H9 (cell line): Measurements from ENCODE around the gene OGFR. TPM values are rescaled to one million over a fixed set of nuclear protein-coding genes. Genes with fewer than 3 reads are reported as not detected.

Experiments used
- DNase-seq: peaks from one replicate; pipeline ENCODE4 v3.0.0-alpha.2; 2017
- H2AFZ ChIP-seq: one replicate; pipeline ENCODE4 v1.6.1; 2013; ENCODE audit warnings: mild to moderate bottlenecking, low read length, control low read depth, moderate library complexity
- H2AK5ac ChIP-seq: 2 replicates; pipeline ENCODE4 v1.6.1; 2013; ENCODE audit warnings: low read length, control low read depth, mixed read lengths; ENCODE audit not compliant: insufficient read length
- H2BK120ac ChIP-seq: one replicate; pipeline ENCODE4 v1.6.1; 2013; ENCODE audit warnings: low read depth, mild to moderate bottlenecking, low read length, control low read depth, inconsistent platforms; ENCODE audit not compliant: poor library complexity, severe bottlenecking
- H2BK12ac ChIP-seq: 2 replicates; pipeline ENCODE4 v1.6.1; 2013; ENCODE audit warnings: low read length, control low read depth, mixed read lengths, low read depth; ENCODE audit not compliant: insufficient read length
- H2BK15ac ChIP-seq: 2 replicates; pipeline ENCODE4 v1.6.1; 2013; ENCODE audit warnings: low read depth, low read length, control low read depth
- H2BK20ac ChIP-seq: one replicate; pipeline ENCODE4 v1.6.1; 2013; ENCODE audit warnings: low read depth, mild to moderate bottlenecking, low read length, control low read depth, inconsistent platforms; ENCODE audit not compliant: poor library complexity, severe bottlenecking
- H2BK5ac ChIP-seq: 2 replicates; pipeline ENCODE4 v1.6.1; 2013; ENCODE audit warnings: low read length, control low read depth, mixed read lengths; ENCODE audit not compliant: insufficient read length
- H3K14ac ChIP-seq: 2 replicates; pipeline ENCODE4 v1.6.1; 2013; ENCODE audit warnings: low read length, control low read depth; ENCODE audit not compliant: insufficient read depth
- H3K18ac ChIP-seq: 2 replicates; pipeline ENCODE4 v1.6.1; 2013; ENCODE audit warnings: low read depth, mild to moderate bottlenecking, mixed read lengths, low read length, control low read depth; ENCODE audit not compliant: insufficient read length
- H3K23ac ChIP-seq: 2 replicates; pipeline ENCODE4 v1.6.1; 2013; ENCODE audit warnings: low read length, control low read depth, mixed read lengths, low read depth; ENCODE audit not compliant: insufficient read length
- H3K23me2 ChIP-seq: 2 replicates; pipeline ENCODE4 v1.6.1; 2013; ENCODE audit warnings: low read depth, mild to moderate bottlenecking, mixed read lengths, low read length, control low read depth; ENCODE audit not compliant: insufficient read length, poor library complexity, severe bottlenecking
- H3K27ac ChIP-seq: 2 replicates; pipeline ENCODE4 v1.5.1; 2013; ENCODE audit warnings: low read length, control low read depth, mixed read lengths, low read depth; ENCODE audit not compliant: insufficient read length
- H3K27me3 ChIP-seq: 2 replicates; pipeline ENCODE4 v1.6.1; 2013; ENCODE audit warnings: low read length, control low read depth, inconsistent platforms; ENCODE audit not compliant: insufficient read depth
- H3K4ac ChIP-seq: 2 replicates; pipeline ENCODE4 v1.6.1; 2013; ENCODE audit warnings: low read depth, mild to moderate bottlenecking, control low read depth, inconsistent platforms, low read length, moderate library complexity
- H3K4me1 ChIP-seq: 2 replicates; pipeline ENCODE4 v1.6.1; 2013; ENCODE audit warnings: low read length, control low read depth, inconsistent platforms; ENCODE audit not compliant: insufficient read depth
- H3K4me2 ChIP-seq: 2 replicates; pipeline ENCODE4 v1.6.1; 2013; ENCODE audit warnings: low read length, control low read depth, mixed read lengths; ENCODE audit not compliant: insufficient read length, insufficient read depth
- H3K56ac ChIP-seq: 2 replicates; pipeline ENCODE4 v1.6.1; 2013; ENCODE audit warnings: low read depth, mild to moderate bottlenecking, mixed read lengths, low read length, control low read depth; ENCODE audit not compliant: insufficient read length
- H3K79me1 ChIP-seq: 2 replicates; pipeline ENCODE4 v1.6.1; 2013; ENCODE audit warnings: low read depth, mild to moderate bottlenecking, moderate library complexity, low read length, control low read depth, inconsistent platforms; ENCODE audit not compliant: insufficient read depth, poor library complexity, severe bottlenecking
- H3K79me2 ChIP-seq: 2 replicates; pipeline ENCODE4 v1.6.1; 2013; ENCODE audit warnings: low read length, control low read depth, inconsistent platforms; ENCODE audit not compliant: insufficient read depth
- H3K9ac ChIP-seq: 2 replicates; pipeline ENCODE4 v1.6.1; 2013; ENCODE audit warnings: low read length, control low read depth, mixed read lengths; ENCODE audit not compliant: insufficient read length; ENCODE audit errors: extremely low read depth
- H3K9me3 ChIP-seq: one replicate; pipeline ENCODE4 v1.6.1; 2013; ENCODE audit warnings: low read depth, low read length, inconsistent platforms; ENCODE audit not compliant: control insufficient read depth
- H3T11ph ChIP-seq: one replicate; pipeline ENCODE4 v1.6.1; 2013; ENCODE audit warnings: mild to moderate bottlenecking, low read length, control low read depth, inconsistent platforms
- H4K20me1 ChIP-seq: one replicate; pipeline ENCODE4 v1.6.1; 2013; ENCODE audit not compliant: control insufficient read depth, insufficient read length, insufficient read depth
- H4K5ac ChIP-seq: 2 replicates; pipeline ENCODE4 v1.6.1; 2013; ENCODE audit warnings: low read depth, mild to moderate bottlenecking, mixed read lengths, low read length, control low read depth; ENCODE audit not compliant: insufficient read length
- H4K8ac ChIP-seq: replicated peaks from 2 replicates; pipeline ENCODE4 v1.6.1; 2013; ENCODE audit warnings: low read length, control low read depth, mixed read lengths, low read depth; ENCODE audit not compliant: insufficient read length
- H4K91ac ChIP-seq: 2 replicates; pipeline ENCODE4 v1.6.1; 2013; ENCODE audit warnings: low read depth, mild to moderate bottlenecking, moderate library complexity, mixed read lengths, low read length, control low read depth; ENCODE audit not compliant: insufficient read length
- H3K27ac Mint-ChIP-seq, 3 experiments: 2 replicates in 2 of 3; 3 replicates in 1 of 3; pipeline ENCODE4 v1.8.0; 2020 to 2021; ENCODE audit warnings: mixed read lengths in 3 of 3, mild to moderate bottlenecking in 1 of 3, moderate library complexity in 1 of 3
- H3K27me3 Mint-ChIP-seq: 2 replicates; pipeline ENCODE4 v1.8.0; 2021; ENCODE audit warnings: low read depth, mild to moderate bottlenecking, moderate library complexity, mixed read lengths
- H3K36me3 Mint-ChIP-seq, 3 experiments: 2 replicates in 2 of 3; 3 replicates in 1 of 3; pipeline ENCODE4 v1.8.0; 2020 to 2021; ENCODE audit warnings: low read depth in 3 of 3, mixed read lengths in 3 of 3; ENCODE audit not compliant: insufficient read depth in 1 of 3
- H3K4me1 Mint-ChIP-seq, 2 experiments: 2 replicates each; pipeline ENCODE4 v1.8.0; 2020; ENCODE audit warnings: mixed read lengths in 2 of 2
- H3K4me3 Mint-ChIP-seq, 2 experiments: 2 replicates in 1 of 2; 3 replicates in 1 of 2; pipeline ENCODE4 v1.8.0; 2020 to 2021; ENCODE audit warnings: mild to moderate bottlenecking in 2 of 2, mixed read lengths in 2 of 2, moderate library complexity in 1 of 2
- H3K9me3 Mint-ChIP-seq, 2 experiments: 2 replicates in 1 of 2; 3 replicates in 1 of 2; pipeline ENCODE4 v1.8.0; 2020; ENCODE audit warnings: mild to moderate bottlenecking in 2 of 2, mixed read lengths in 2 of 2, moderate library complexity in 1 of 2
- CTCF ChIP-seq: fragments of 200-600 bp; sonication (generic); conservative IDR thresholded peaks from 3 replicates; pipeline ENCODE4 v1.8.0; 2021; ENCODE audit warnings: antibody characterized with exemption, mild to moderate bottlenecking
- WGBS: extraction: QIAGEN DNeasy Blood & Tissue Kit; methylation state at CpG from one replicate; pipeline ENCODE4 v1.1.7; 2013; ENCODE audit warnings: missing lambda C conversion rate, low lambda C conversion rate, mixed read lengths; ENCODE audit not compliant: insufficient read length; ENCODE audit errors: extremely low coverage; 5-methylcytosine and 5-hydroxymethylcytosine counted together
- total RNA-seq: library from RNA; stranded (reverse); gene quantifications from 2 replicates; pipeline ENCODE4 v1.2.1, GENCODE V29; 2021

OGFR gene
- total RNA-seq, 1 experiment from 2014 or later = 33.1 TPM

GRCh38 chr20:62855120-62855519 lies 50.5 kb downstream of the OGFR start:
- no peak for TF ChIP-seq CTCF
- H2BK12ac ChIP-seq = no peak overlapping the region
- H3K9ac ChIP-seq = no peak overlapping the region
- H3K79me1 ChIP-seq = no peaks in the 10 kb centered on the region
- no peak overlapping the region for H3K18ac ChIP-seq
- no CpG with 5 or more reads among the region's 5 CpGs for WGBS
- no peaks in the 10 kb centered on the region for H4K20me1 ChIP-seq
- no peak for DNase-seq
- no peak overlapping the region for H2AFZ ChIP-seq
- no peak overlapping the region for H4K91ac ChIP-seq
- H4K5ac ChIP-seq = no peak overlapping the region
- H3K4me1 ChIP-seq = no peaks in the 10 kb centered on the region; the same call in 1 of the 2 replicates
- no peak overlapping the region for H2BK5ac ChIP-seq
- no peak overlapping the region for H3K4ac ChIP-seq
- no peak overlapping the region for H2BK20ac ChIP-seq
- no peak overlapping the region for H4K8ac ChIP-seq
- H3K14ac ChIP-seq = no peak overlapping the region
- H3K9me3 ChIP-seq = no peaks in the 10 kb centered on the region
- Mint-ChIP-seq H3K36me3 (peaks cover 26 to 56% (median 51%) of the 10 kb centered on the region in 3 experiments), H3K4me3 (no peak overlapping the region), H3K9me3 (no peaks in the 10 kb centered on the region), H3K27me3 (peaks cover 1% of the 10 kb centered on the region), H3K27ac (no peak overlapping the region), H3K4me1 (peaks cover 11 to 19% of the 10 kb centered on the region in 2 experiments)
- no peak overlapping the region for H3K56ac ChIP-seq
- H3K23me2 ChIP-seq = no peaks in the 10 kb centered on the region
- H3K79me2 ChIP-seq = no peaks in the 10 kb centered on the region
- no peak overlapping the region for H2AK5ac ChIP-seq
- no peak overlapping the region for H3K4me2 ChIP-seq
- H2BK120ac ChIP-seq = no peak overlapping the region
- no peak overlapping the region for H2BK15ac ChIP-seq
- H3K23ac ChIP-seq = no peak overlapping the region
- H3K27me3 ChIP-seq = no peaks in the 10 kb centered on the region
- H3T11ph ChIP-seq = no peak overlapping the region
- H3K27ac ChIP-seq = no peak overlapping the region
